Mesenteric fat pad (tissue), 1 donor: Measurements from ENCODE around the gene MRPL22. TPM values are rescaled to one million over a fixed set of nuclear protein-coding genes. Genes with fewer than 3 reads are reported as not detected.
"Not testable (repeated sequence)": the region's sequence is repeated elsewhere in the genome, so short reads cannot be mapped to it uniquely, and the experiment has no call there.

Experiments
- DNase-seq: peaks from one replicate; pipeline ENCODE4 v3.0.0-alpha.2; 2020; ENCODE audit warnings: low spot score
- total RNA-seq: library from RNA; stranded (reverse); fragmentation: NEBNext Ultra II Directional; extraction: Animal tissue kit (Norgen Biotek cat#: 25700); gene quantifications from one replicate; pipeline ENCODE4 v1.2.1, GENCODE V29; 2021
- donor health status: DM: yes; HTN: yes; CAD: no.

Gene MRPL22
- total RNA-seq, 1 donor from 2014 or later: 38.8 TPM

GRCh38 chr5:154939387-154939786, 1.5 kb upstream of the MRPL22 start:
- DNase-seq: not testable (repeated sequence)

- no peak for DNase-seq
Observed at GRCh38 chr5:154940375-154940771, 500 bp upstream of the MRPL22 start.

- DNase-seq: no peak
Observed at GRCh38 chr5:154943527-154943926, 2.7 kb downstream of the MRPL22 start.

- no peak for DNase-seq
Observed at GRCh38 chr5:154944716-154945115, 3.8 kb downstream of the MRPL22 start.

DNA sequence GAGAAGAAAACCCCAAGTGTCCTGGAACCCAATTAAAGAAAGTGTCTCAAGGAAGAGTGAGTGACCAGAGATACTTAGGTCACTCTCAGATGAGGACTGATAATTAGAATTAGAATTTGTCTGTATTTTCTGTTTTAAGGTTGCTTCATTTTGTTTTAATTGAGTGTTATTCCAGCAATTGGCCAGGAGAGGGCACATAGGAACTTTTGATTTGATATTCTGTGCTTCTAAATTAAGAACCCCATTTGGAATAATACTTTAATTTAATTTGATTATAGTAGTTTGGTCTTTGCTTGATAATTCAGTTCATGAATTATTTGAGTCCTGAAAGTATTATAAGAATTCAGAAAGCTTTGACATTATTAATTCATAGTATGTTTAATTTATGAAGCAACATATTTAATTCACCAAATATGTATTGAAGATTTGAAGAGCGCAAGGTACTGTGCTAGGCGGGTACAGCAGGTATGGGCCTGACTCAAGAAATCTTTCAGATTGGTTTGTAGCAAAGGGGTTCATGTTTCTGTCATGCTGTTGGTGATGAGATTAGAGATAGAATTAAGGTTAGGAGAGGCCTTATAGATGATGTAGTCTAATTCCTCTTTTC, 4.9 kb downstream of the MRPL22 start:
- DNase-seq: no peak

- no peak for DNase-seq
Observed at GRCh38 chr5:154947778-154948177, 6.9 kb downstream of the MRPL22 start.

- DNase-seq: no peak
Observed at GRCh38 chr5:154948313-154948712, 7.4 kb downstream of the MRPL22 start.

GRCh38 chr5:154949781-154950180, 8.9 kb downstream of the MRPL22 start:
- DNase-seq: no peak

GRCh38 chr5:154956712-154957111, 15.8 kb downstream of the MRPL22 start:
- no peak for DNase-seq

- no peak for DNase-seq
Observed at GRCh38 chr5:154962494-154962893, 21.6 kb downstream of the MRPL22 start.

- DNase-seq: no peak
Observed at GRCh38 chr5:154966081-154966841, 25.4 kb downstream of the MRPL22 start.

DNA sequence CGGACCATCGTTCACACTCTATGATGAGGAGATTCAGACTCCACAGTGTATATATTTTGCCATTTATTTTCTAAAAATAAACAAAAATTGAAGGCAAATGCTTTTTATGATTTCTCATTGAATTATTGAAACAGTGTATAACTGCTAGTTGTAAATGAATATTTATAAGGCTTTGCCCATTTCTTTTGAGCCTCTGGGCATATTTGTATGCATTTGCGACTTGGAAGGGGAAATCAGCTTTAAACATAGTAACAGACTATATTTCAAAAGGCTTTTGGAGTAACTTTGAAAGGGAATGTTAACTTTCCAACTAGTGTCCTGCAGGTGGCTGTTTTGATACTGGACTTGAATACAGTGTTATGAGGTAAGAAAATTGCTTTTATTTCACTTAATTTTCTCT, 26.0 kb downstream of the MRPL22 start:
- no peak for DNase-seq

DNA sequence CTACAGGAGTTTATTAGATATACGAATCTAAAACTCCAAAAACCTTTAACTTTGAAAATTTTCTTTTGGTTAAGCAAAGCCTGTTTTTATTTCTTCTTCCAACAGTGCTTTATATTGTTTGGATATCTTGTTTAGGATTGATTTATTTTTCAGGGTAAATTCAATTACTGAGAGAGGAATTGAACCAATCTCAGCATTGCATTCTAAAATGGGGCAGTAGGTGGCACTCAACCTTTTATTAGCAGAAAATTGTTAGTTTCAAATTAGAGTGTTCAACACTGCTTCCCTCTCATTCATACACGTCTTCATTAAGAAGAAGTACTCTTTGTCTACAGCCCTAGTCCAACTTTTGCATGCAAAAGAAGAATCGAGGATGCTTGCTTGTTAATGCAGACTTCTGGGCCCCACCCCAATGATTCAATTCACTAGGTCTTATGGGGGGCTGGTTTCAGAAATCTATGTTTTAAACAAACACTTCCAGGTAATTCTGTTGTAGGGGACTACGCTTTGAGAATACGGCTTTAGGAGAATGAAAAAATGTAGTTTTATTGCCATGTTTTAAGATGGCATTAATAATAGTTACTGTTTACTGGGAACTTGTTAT, 26.6 kb downstream of the MRPL22 start:
- DNase-seq: no peak

DNA sequence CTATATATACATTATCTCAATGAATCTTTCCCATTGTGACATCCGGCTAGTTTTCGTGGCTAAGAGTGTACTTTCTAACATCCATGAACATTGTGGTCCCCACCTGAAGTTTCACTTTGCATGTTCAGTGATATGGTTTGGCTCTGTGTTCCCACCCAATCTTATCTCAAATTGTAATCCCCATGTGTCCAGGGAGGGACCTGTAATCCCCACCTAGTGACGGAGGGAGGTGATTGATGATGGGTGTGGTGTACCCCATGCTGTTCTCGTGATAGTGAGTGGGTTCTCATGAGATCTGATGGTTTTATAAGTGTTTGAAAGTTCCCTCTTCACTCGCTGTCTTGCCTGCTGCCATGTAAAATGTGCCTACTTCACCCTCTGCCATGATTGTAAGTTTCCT, 28.1 kb downstream of the MRPL22 start:
- DNase-seq: no peak

DNA sequence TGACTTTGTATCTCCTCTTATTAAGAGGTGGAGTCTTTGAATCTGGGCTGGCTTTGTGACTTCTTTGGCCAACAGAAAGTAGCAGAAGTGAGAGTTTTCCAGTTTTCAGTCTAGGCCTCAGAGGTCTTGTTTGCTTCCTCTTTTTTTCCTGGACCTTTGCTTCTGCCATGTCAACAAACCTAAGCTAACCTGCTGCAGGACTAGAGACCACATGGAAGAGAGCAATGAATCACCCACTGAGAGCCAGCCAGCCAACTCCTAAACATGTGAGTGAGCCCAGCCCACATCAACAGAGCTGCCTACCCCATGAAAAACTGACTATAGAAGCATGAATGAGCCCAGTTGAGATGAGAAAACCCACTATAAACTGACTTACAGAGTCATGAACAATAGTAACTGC, 29.9 kb downstream of the MRPL22 start:
- DNase-seq: no peak

DNA sequence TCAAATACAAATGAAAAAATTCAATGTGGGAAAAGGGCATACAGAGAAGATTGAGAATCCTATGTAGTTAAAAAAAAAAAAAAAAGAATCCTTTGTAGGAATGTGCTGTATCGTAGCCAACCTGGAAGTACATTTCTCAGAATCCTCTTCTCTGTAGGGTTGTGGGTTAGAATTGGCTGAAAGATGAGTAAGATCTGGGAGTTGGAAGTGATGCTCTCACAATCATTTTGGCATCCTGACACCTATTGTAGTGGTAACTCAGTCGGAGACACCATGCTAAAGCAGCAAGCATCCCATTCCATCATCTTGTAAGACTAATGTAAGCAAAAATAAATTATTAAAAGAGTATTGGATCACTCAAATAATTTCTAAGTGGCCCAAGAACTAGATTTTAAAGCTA, 30.6 kb downstream of the MRPL22 start:
- no peak for DNase-seq

GRCh38 chr5:154972476-154973080, 31.7 kb downstream of the MRPL22 start:
- no peak for DNase-seq

DNA sequence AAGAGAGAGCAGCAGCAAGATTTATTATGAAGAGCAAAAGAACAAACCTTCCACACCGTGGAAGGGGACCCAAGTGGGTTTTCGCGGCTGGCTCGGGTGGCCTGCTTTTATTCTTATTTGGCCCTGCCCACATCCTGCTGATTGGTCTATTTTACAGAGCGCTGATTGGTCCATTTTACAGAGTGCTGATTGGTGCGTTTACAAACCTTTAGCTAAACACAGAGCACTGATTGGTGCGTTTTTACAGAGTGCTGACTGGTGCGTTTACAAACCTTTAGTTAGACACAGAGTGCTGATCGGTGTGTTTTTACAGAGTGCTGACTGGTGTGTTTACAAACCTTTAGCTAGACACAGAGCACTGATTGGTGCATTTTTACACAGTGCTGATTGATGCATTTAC, 35.2 kb downstream of the MRPL22 start:
- not testable (repeated sequence) for DNase-seq

DNA sequence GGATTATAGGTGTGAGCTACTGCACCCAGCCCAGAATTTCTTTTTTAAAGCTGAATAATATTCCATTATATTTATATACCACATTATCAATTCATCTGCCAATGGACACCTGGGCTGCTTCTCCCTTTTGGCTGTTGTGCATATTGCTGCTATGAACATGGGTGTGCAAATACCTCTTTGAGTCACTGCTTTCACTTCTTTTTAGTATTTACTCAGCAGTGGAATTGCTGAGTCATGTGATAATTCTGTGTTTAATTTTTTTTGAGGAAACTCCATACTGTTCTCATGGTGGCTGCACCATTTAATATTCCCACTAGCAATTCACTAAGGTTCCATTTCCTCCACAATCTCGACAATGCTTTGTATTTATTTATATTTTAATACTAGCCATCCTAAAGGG, 36.5 kb downstream of the MRPL22 start:
- DNase-seq: no peak

- DNase-seq: not testable (repeated sequence)
Observed at GRCh38 chr5:154978294-154978693, 37.4 kb downstream of the MRPL22 start.

DNA sequence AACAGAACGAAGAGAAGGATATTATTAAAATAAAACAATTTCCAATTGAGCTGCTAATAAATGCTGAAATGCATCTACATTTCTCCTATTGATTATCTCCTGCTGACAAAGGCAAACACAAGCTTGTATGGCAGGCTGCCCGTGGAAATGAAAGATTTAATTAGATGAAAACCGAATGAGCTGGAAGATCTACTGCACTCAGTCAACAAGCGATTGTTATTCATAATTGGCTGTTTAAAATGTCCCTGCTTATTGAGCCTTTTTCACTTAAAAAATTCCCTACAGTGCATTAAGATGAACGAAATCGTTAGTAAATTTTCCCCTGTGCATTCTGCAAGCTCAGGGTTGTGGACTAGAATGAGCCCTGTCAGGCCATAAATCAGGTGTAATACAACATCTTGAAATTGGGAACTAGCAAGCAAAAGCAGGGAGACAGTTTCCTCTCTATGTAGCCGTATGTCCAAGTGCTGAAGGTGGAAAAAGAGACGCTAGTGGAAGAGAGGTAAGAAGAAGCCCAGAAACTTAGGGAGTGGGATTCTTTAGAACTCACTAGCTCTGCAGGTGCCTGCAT, 44.2 kb downstream of the MRPL22 start:
- DNase-seq: no peak

GRCh38 chr5:154986151-154986550, 45.3 kb downstream of the MRPL22 start:
- no peak for DNase-seq
